ENCODE data around the gene GRID1. TPM values are rescaled to one million over a fixed set of nuclear protein-coding genes. Genes with fewer than 3 reads are reported as not detected.

GRID1 gene
- total RNA-seq, 1 experiment from 2014 or later = 0.37 TPM

- TF ChIP-seq SMAD4 (CRISPR knock-in tag; IDR thresholded peaks at IDR 0.05) (no peak), ATF3 (CRISPR knock-in tag; conservative IDR thresholded peaks at IDR 0.05) (no peak), JAZF1 (CRISPR knock-in tag; IDR thresholded peaks at IDR 0.05) (no peak), NR2C2 (CRISPR knock-in tag; IDR thresholded peaks at IDR 0.05) (no peak)
- TF ChIP-seq, protein P1, sequence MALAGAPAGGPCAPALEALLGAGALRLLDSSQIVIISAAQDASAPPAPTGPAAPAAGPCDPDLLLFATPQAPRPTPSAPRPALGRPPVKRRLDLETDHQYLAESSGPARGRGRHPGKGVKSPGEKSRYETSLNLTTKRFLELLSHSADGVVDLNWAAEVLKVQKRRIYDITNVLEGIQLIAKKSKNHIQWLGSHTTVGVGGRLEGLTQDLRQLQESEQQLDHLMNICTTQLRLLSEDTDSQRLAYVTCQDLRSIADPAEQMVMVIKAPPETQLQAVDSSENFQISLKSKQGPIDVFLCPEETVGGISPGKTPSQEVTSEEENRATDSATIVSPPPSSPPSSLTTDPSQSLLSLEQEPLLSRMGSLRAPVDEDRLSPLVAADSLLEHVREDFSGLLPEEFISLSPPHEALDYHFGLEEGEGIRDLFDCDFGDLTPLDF (CRISPR knock-in tag; IDR thresholded peaks at IDR 0.05) = no peak
- TF ChIP-seq, protein P2, sequence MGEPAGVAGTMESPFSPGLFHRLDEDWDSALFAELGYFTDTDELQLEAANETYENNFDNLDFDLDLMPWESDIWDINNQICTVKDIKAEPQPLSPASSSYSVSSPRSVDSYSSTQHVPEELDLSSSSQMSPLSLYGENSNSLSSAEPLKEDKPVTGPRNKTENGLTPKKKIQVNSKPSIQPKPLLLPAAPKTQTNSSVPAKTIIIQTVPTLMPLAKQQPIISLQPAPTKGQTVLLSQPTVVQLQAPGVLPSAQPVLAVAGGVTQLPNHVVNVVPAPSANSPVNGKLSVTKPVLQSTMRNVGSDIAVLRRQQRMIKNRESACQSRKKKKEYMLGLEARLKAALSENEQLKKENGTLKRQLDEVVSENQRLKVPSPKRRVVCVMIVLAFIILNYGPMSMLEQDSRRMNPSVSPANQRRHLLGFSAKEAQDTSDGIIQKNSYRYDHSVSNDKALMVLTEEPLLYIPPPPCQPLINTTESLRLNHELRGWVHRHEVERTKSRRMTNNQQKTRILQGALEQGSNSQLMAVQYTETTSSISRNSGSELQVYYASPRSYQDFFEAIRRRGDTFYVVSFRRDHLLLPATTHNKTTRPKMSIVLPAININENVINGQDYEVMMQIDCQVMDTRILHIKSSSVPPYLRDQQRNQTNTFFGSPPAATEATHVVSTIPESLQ (CRISPR knock-in tag; IDR thresholded peaks at IDR 0.05) = no peak
- CTCF ChIA-PET = interaction anchor here (1.8 to 2.8 kb wide), 2 partner anchors 74 to 97 kb away, joined by 9 to 12 read pairs; no protein-coding TSS in a partner anchor
- DNase-seq (ENCODE audit: low spot score) (no peak), ATAC-seq (no peak)
- Mint-ChIP-seq H3K36me3 (peaks cover 10% of the 10 kb centered on the region), H3K9me3 (peaks cover 13% of the 10 kb centered on the region), H3K4me1 (peaks cover 15% of the 10 kb centered on the region), H3K27me3 (ENCODE audit: low read depth) (no peaks in the 10 kb centered on the region; the same call in 1 of the 2 replicates), H3K27ac (no peak overlapping the region), H3K4me3 (no peak overlapping the region)
- POLR2A ChIA-PET = interaction anchor here (1.3 kb wide), 1 partner anchor 10 kb away, joined by 4 read pairs; no protein-coding TSS in a partner anchor
These were observed 114.0 kb downstream of the GRID1 start for GRCh38 chr10:86252556-86252955.

DNA sequence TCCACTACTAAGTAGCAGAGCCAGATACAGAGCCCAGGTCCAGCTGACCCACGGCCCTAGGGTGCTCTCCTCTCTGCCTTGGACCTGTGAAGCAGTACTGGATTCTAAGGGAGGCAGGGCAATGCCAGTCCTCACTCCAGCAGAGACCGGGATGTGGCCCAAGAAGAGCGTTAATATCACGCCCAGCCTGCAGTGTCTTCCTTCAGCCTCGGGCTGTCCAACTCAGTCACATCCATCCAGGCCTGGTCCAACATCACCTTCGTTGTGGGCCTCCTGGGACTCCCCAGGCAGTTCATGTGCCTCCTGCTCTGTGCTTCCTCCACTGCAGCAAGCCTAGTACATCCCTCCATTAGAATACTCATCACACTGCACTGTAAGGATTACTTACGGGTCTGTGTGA lies 114.5 kb downstream of the GRID1 start:
- Mint-ChIP-seq H3K27ac (no peak overlapping the region), H3K4me3 (no peak overlapping the region), H3K36me3 (peaks cover 10% of the 10 kb centered on the region), H3K4me1 (peaks cover 15% of the 10 kb centered on the region), H3K27me3 (ENCODE audit: low read depth) (no peaks in the 10 kb centered on the region; the same call in 1 of the 2 replicates), H3K9me3 (peaks cover 13% of the 10 kb centered on the region)
- ATAC-seq (no peak), DNase-seq (ENCODE audit: low spot score) (no peak)
- POLR2A ChIA-PET = no interaction called here
- CTCF ChIA-PET = interaction anchor here (2.8 kb wide), 1 partner anchor 74 kb away, joined by 9 read pairs; no protein-coding TSS in a partner anchor
- TF ChIP-seq, protein P3, sequence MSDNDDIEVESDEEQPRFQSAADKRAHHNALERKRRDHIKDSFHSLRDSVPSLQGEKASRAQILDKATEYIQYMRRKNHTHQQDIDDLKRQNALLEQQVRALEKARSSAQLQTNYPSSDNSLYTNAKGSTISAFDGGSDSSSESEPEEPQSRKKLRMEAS (CRISPR knock-in tag; IDR thresholded peaks at IDR 0.05) = no peak
- TF ChIP-seq ZNF416 (CRISPR knock-in tag; IDR thresholded peaks at IDR 0.05) (no peak), NR1H2 (CRISPR knock-in tag; IDR thresholded peaks at IDR 0.05) (no peak), ELF4 (CRISPR knock-in tag; IDR thresholded peaks at IDR 0.05; ENCODE audit: low read depth) (no peak), TEAD1 (CRISPR knock-in tag; IDR thresholded peaks at IDR 0.05) (no peak), CDX4 (CRISPR knock-in tag; IDR thresholded peaks at IDR 0.05; ENCODE audit: borderline replicate concordance) (no peak), ZNF121 (CRISPR knock-in tag; IDR thresholded peaks at IDR 0.05) (no peak), NR2C2 (CRISPR knock-in tag; IDR thresholded peaks at IDR 0.05) (no peak), FOXP4 (CRISPR knock-in tag; IDR thresholded peaks at IDR 0.05) (no peak), IRF2 (CRISPR knock-in tag; IDR thresholded peaks at IDR 0.05; ENCODE audit: borderline replicate concordance, low read depth) (no peak), ARID4B (CRISPR knock-in tag; IDR thresholded peaks at IDR 0.05; ENCODE audit: borderline replicate concordance) (no peak)
- TF ChIP-seq, protein P4, sequence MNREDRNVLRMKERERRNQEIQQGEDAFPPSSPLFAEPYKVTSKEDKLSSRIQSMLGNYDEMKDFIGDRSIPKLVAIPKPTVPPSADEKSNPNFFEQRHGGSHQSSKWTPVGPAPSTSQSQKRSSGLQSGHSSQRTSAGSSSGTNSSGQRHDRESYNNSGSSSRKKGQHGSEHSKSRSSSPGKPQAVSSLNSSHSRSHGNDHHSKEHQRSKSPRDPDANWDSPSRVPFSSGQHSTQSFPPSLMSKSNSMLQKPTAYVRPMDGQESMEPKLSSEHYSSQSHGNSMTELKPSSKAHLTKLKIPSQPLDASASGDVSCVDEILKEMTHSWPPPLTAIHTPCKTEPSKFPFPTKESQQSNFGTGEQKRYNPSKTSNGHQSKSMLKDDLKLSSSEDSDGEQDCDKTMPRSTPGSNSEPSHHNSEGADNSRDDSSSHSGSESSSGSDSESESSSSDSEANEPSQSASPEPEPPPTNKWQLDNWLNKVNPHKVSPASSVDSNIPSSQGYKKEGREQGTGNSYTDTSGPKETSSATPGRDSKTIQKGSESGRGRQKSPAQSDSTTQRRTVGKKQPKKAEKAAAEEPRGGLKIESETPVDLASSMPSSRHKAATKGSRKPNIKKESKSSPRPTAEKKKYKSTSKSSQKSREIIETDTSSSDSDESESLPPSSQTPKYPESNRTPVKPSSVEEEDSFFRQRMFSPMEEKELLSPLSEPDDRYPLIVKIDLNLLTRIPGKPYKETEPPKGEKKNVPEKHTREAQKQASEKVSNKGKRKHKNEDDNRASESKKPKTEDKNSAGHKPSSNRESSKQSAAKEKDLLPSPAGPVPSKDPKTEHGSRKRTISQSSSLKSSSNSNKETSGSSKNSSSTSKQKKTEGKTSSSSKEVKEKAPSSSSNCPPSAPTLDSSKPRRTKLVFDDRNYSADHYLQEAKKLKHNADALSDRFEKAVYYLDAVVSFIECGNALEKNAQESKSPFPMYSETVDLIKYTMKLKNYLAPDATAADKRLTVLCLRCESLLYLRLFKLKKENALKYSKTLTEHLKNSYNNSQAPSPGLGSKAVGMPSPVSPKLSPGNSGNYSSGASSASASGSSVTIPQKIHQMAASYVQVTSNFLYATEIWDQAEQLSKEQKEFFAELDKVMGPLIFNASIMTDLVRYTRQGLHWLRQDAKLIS (CRISPR knock-in tag; IDR thresholded peaks at IDR 0.05; ENCODE audit: borderline replicate concordance) = no peak
- TF ChIP-seq, protein P2 (CRISPR knock-in tag; IDR thresholded peaks at IDR 0.05) = no peak

All from WTC11 (cell line).